SJSA1 (cell line): ENCODE measurements around the gene RAB43. TPM values are rescaled to one million over a fixed set of nuclear protein-coding genes. Genes with fewer than 3 reads are reported as not detected.

Experiments
- DNase-seq, 2 experiments: peaks; one replicate each; pipeline ENCODE4 v3.0.0-alpha.2; 2015 to 2020; ENCODE audit warnings: low spot score in 2 of 2, low read depth in 1 of 2
- H3K27ac ChIP-seq: fragments of 250-450 bp; sonication (Bioruptor Pico); 2 replicates; pipeline ENCODE4 v1.5.1; 2020; ENCODE audit warnings: mild to moderate bottlenecking, moderate library complexity
- H3K27me3 ChIP-seq: fragments of 250-450 bp; sonication (Bioruptor Pico); replicated peaks from 2 replicates; pipeline ENCODE4 v1.5.1; 2020; ENCODE audit warnings: mild to moderate bottlenecking, moderate library complexity
- H3K36me3 ChIP-seq: fragments of 250-450 bp; sonication (Bioruptor Pico); 2 replicates; pipeline ENCODE4 v1.5.1; 2020; ENCODE audit warnings: mild to moderate bottlenecking
- H3K4me1 ChIP-seq: fragments of 250-450 bp; sonication (Bioruptor Pico); replicated peaks from 2 replicates; pipeline ENCODE4 v1.6.1; 2021; ENCODE audit warnings: mild to moderate bottlenecking
- H3K4me3 ChIP-seq: fragments of 250-450 bp; sonication (Bioruptor Pico); 2 replicates; pipeline ENCODE4 v1.5.1; 2020; ENCODE audit warnings: mild to moderate bottlenecking
- H3K9me3 ChIP-seq: fragments of 250-450 bp; sonication (Bioruptor Pico); replicated peaks from 2 replicates; pipeline ENCODE4 v1.5.1; 2020; ENCODE audit warnings: mild to moderate bottlenecking
- total RNA-seq: library from RNA; depleted of rRNA; stranded (reverse); fragments of >200 nt; shearing (Covaris generic); gene quantifications from 2 replicates; pipeline ENCODE4 v1.2.3, GENCODE V29; 2014; rRNA removed

Gene RAB43
- total RNA-seq, 1 experiment from 2014 or later = 12.1 TPM

- no peaks in the 10 kb centered on the region for H3K36me3 ChIP-seq
- H3K9me3 ChIP-seq = no peaks in the 10 kb centered on the region
- H3K27me3 ChIP-seq = no peaks in the 10 kb centered on the region
- H3K4me1 ChIP-seq = no peaks in the 10 kb centered on the region
- no peak overlapping the region for H3K27ac ChIP-seq
- no peak overlapping the region for H3K4me3 ChIP-seq
- DNase-seq = peak in 1 of 2 experiments; percentile 40
Measured at GRCh38 chr3:129039271-129040038, 82.1 kb downstream of the RAB43 start.

DNA sequence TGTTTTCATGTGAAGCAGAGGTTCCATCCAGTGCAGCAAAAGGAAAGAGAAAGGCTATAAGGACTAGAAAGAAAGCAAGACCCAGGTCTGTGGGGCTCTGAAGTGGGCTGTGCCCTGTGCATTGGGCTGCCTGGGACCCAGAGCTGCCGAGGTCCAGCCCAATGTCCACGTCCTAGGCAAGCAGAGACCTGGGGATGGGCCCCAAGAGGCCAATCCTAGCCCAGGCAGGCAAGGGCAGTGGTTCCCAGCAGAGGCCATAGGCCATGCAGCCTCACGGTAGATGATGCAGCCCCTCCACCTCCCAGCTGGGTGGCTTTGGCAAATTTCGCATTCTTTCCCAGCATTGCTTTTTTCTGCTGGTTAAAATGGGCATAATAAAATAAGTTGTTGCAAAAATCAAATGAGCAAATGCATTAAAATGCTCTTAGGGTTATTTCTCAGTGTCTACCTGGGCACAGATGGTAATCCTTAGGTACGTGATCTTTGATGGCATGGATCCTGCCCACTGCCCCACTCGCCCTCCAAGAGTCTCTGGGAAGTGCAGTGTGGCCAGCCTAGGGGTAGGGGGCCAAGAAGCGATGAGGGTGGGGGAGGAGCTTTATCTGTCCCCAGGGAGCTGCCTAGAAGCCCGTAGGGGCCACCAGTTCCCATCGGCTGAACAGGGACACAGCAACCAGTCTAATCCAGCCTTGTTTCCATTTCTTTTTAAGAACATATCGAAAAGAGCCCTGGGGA lies 83.3 kb downstream of the RAB43 start:
- H3K27me3 ChIP-seq = no peaks in the 10 kb centered on the region
- no peaks in the 10 kb centered on the region for H3K4me1 ChIP-seq
- no peak for DNase-seq
- no peak overlapping the region for H3K27ac ChIP-seq
- no peak overlapping the region for H3K4me3 ChIP-seq
- no peaks in the 10 kb centered on the region for H3K9me3 ChIP-seq
- H3K36me3 ChIP-seq = no peaks in the 10 kb centered on the region

Other genes with a start within 250 kb of the RAB43 start
- gene ACAD9, start 242.2 kb downstream of the RAB43 start, total RNA-seq = 29.2 and 29.3 TPM in 2 replicates
- gene CFAP92, start 127.7 kb downstream of the RAB43 start, total RNA-seq = 0.71 TPM in 1 of 2 replicates, not detected in the other
- 1.5 and 2.8 TPM in 2 replicates for gene EFCC1, start 120.5 kb downstream of the RAB43 start, total RNA-seq
- not detected in 2 replicates for gene GP9, start 61.0 kb downstream of the RAB43 start, total RNA-seq
- 40.5 and 57.3 TPM in 2 replicates for gene ISY1, start 39.3 kb upstream of the RAB43 start, total RNA-seq
- gene CNBP, start 62.1 kb upstream of the RAB43 start, total RNA-seq = 215 and 258 TPM in 2 replicates
- gene COPG1, start 127.8 kb upstream of the RAB43 start, total RNA-seq = 191 and 235 TPM in 2 replicates
- gene HMCES, start 157.1 kb upstream of the RAB43 start, total RNA-seq = 22.2 and 25.6 TPM in 2 replicates